PC-9 (cell line): ENCODE data around the gene OSER1. TPM values are rescaled to one million over a fixed set of nuclear protein-coding genes. Genes with fewer than 3 reads are reported as not detected.

ENCODE experiments used
- BruUV-seq: library from RNA; stranded (reverse); fragments of 400-500 nt; replicated peaks from 2 replicates; lab custom pipeline; 2021; lab: Mats Ljungman, UMichigan
- CTCF ChIA-PET: fragments of 300-600 bp; sonication (Branson Sonifier 250); formaldehyde crosslinking; loops from one replicate; lab custom pipeline; 2022; ENCODE audit warnings: antibody characterized with exemption; lab: Charles Lee
- POLR2A ChIA-PET: fragments of 300-600 bp; sonication (Branson Sonifier 250); formaldehyde crosslinking; loops from one replicate; lab custom pipeline; 2022; ENCODE audit warnings: antibody characterized with exemption; ENCODE audit not compliant: unreplicated experiment; lab: Charles Lee
- DNase-seq, 2 experiments: peaks; one replicate each; pipeline versions ENCODE4 v3.0.0 to v3.0.0-alpha.2; 2015 to 2022; ENCODE audit warnings: mixed read lengths in 1 of 2
- H2AFZ ChIP-seq: fragments of 200-600 bp; sonication (generic); 2 replicates; pipeline ENCODE4 v1.8.1; 2017; ENCODE audit warnings: antibody characterized with exemption
- H3F3A ChIP-seq: fragments of 200-600 bp; sonication (generic); 2 replicates; pipeline ENCODE4 v1.8.1; 2017; ENCODE audit warnings: antibody characterized with exemption, mild to moderate bottlenecking, low read depth; ENCODE audit not compliant: insufficient read depth
- H3K27ac ChIP-seq: fragments of 200-600 bp; sonication (generic); 2 replicates; pipeline ENCODE4 v1.6.1; 2016; ENCODE audit warnings: mixed run types
- H3K27me3 ChIP-seq: fragments of 200-600 bp; sonication (generic); 2 replicates; pipeline ENCODE4 v1.6.1; 2016; ENCODE audit warnings: low read depth, mixed run types; ENCODE audit not compliant: insufficient read depth
- H3K36me3 ChIP-seq: fragments of 200-600 bp; sonication (generic); 2 replicates; pipeline ENCODE4 v1.6.1; 2016; ENCODE audit warnings: low read depth, mixed run types
- H3K4me1 ChIP-seq: fragments of 200-600 bp; sonication (generic); replicated peaks from 2 replicates; pipeline ENCODE4 v1.6.1; 2016; ENCODE audit warnings: mixed run types; ENCODE audit not compliant: insufficient read depth
- H3K4me2 ChIP-seq: fragments of 200-600 bp; sonication (generic); 2 replicates; pipeline ENCODE4 v1.6.1; 2017; ENCODE audit warnings: mixed run types
- H3K4me3 ChIP-seq: fragments of 200-600 bp; sonication (generic); 2 replicates; pipeline ENCODE4 v1.6.1; 2016; ENCODE audit warnings: mixed run types
- H3K79me2 ChIP-seq: fragments of 200-600 bp; sonication (generic); 2 replicates; pipeline ENCODE4 v1.6.1; 2017; ENCODE audit warnings: low read depth, mixed run types
- H3K9me2 ChIP-seq: fragments of 200-600 bp; sonication (generic); 2 replicates; pipeline ENCODE4 v1.8.1; 2017; ENCODE audit warnings: mild to moderate bottlenecking; ENCODE audit not compliant: insufficient read depth
- H3K9me3 ChIP-seq: fragments of 200-600 bp; sonication (generic); 2 replicates; pipeline ENCODE4 v1.8.1; 2016; ENCODE audit warnings: low read depth; ENCODE audit not compliant: insufficient read depth
- H4K20me1 ChIP-seq: fragments of 200-600 bp; sonication (generic); 2 replicates; pipeline ENCODE4 v1.8.1; 2017; ENCODE audit not compliant: insufficient read depth
- CTCF ChIP-seq: fragments of 200-600 bp; sonication (generic); conservative IDR thresholded peaks from 2 replicates; pipeline ENCODE4 v1.6.1; 2017; ENCODE audit warnings: mixed run types, antibody characterized with exemption, mild to moderate bottlenecking, moderate library complexity
- EZH2 ChIP-seq: fragments of 200-600 bp; sonication (generic); IDR thresholded peaks from 2 replicates; pipeline ENCODE4 v1.8.0; 2017; ENCODE audit warnings: antibody characterized with exemption, low read depth
- intact Hi-C: fragments of 100-400 bp; cut with micrococcal nuclease; formaldehyde crosslinking; loops from one replicate; pipeline ENCODE4 v1.10.0; 2022; ENCODE audit not compliant: unreplicated experiment
- total RNA-seq: library from RNA; stranded (reverse); gene quantifications from 2 replicates; pipeline ENCODE4 v1.2.3, GENCODE V29; 2021

Gene OSER1
- total RNA-seq, 1 experiment from 2014 or later = 136 TPM

- ChIA-PET POLR2A (no interaction called here), CTCF (interaction anchor here (0.6 to 1.0 kb wide), 2 partner anchors 37 to 105 kb away, joined by 3 to 6 read pairs; no protein-coding TSS in a partner anchor)
- TF ChIP-seq CTCF (peak; percentile 94), EZH2 (no peak)
- peaks cover 21% of the 10 kb centered on the region for H3K79me2 ChIP-seq
- no peak overlapping the region for H2AFZ ChIP-seq
- DNase-seq = peak in 1 of 2 experiments; percentile 65
- BruUV-seq = no TSS peak
- H3K27me3 ChIP-seq = no peaks in the 10 kb centered on the region
- no peak overlapping the region for H3K27ac ChIP-seq
- H3K4me3 ChIP-seq = no peak overlapping the region
- peaks cover 9% of the 10 kb centered on the region for H3K4me1 ChIP-seq
- H3K4me2 ChIP-seq = no peak overlapping the region
- intact Hi-C loops = loop anchor here (5.0 kb wide), 2 partner anchors 467 to 768 kb away; no protein-coding TSS in a partner anchor
- peaks cover 17% of the 10 kb centered on the region; the same call in 1 of the 2 replicates for H3F3A ChIP-seq
- H3K9me3 ChIP-seq = no peaks in the 10 kb centered on the region
- no peaks in the 10 kb centered on the region for H3K36me3 ChIP-seq
- no peaks in the 10 kb centered on the region for H3K9me2 ChIP-seq
- no peaks in the 10 kb centered on the region for H4K20me1 ChIP-seq
Measured at GRCh38 chr20:44215125-44215524, 4.6 kb upstream of the OSER1 start.

GRCh38 chr20:44212792-44213191 is 2.2 kb upstream of the OSER1 start:
- H3K36me3 ChIP-seq = no peaks in the 10 kb centered on the region
- peaks cover 44% of the 10 kb centered on the region for H3K79me2 ChIP-seq
- no peak overlapping the region for H2AFZ ChIP-seq
- peaks cover 23% of the 10 kb centered on the region for H3K4me1 ChIP-seq
- no peaks in the 10 kb centered on the region for H3K9me3 ChIP-seq
- H3F3A ChIP-seq = peaks cover 36% of the 10 kb centered on the region; the same call in 1 of the 2 replicates
- H3K9me2 ChIP-seq = no peaks in the 10 kb centered on the region
- POLR2A ChIA-PET = no interaction called here
- BruUV-seq = no TSS peak
- H4K20me1 ChIP-seq = peaks cover 10% of the 10 kb centered on the region
- no peak overlapping the region for H3K27ac ChIP-seq
- no peak overlapping the region for H3K4me3 ChIP-seq
- no peak for TF ChIP-seq CTCF
- TF ChIP-seq EZH2 = no peak
- DNase-seq = no peak
- H3K27me3 ChIP-seq = no peaks in the 10 kb centered on the region
- peak overlapping the region; percentile 84; the same call in 1 of the 2 replicates for H3K4me2 ChIP-seq
- CTCF ChIA-PET = interaction anchor here (0.6 to 1.2 kb wide), 4 partner anchors 26 to 1289 kb away, joined by 3 to 9 read pairs (median 4); no protein-coding TSS in a partner anchor
- intact Hi-C loops = no loop called here

GRCh38 chr20:44211177-44212039 is 837 bp upstream of the OSER1 start:
- Histone ChIP-seq H3K4me1 (peaks cover 37% of the 10 kb centered on the region), H3K9me2 (no peaks in the 10 kb centered on the region), H3K9me3 (no peaks in the 10 kb centered on the region), H2AFZ (peak overlapping the region; percentile 81), H3K27ac (peak overlapping the region; percentile 73), H3K27me3 (no peaks in the 10 kb centered on the region), H4K20me1 (peaks cover 10% of the 10 kb centered on the region), H3K4me2 (peak overlapping the region; percentile 84), H3F3A (peaks cover 40% of the 10 kb centered on the region; the same call in 1 of the 2 replicates), H3K4me3 (peak overlapping the region; percentile 79), H3K36me3 (peaks cover under 1% of the 10 kb centered on the region; the same call in 1 of the 2 replicates), H3K79me2 (peaks cover 58% of the 10 kb centered on the region)
- intact Hi-C loops = loop anchor here (2.0 kb wide), 1 partner anchor 95 kb away; no protein-coding TSS in a partner anchor
- peak in 1 of 2 experiments; percentile 28 for DNase-seq
- CTCF ChIA-PET = interaction anchor here (0.6 to 1.2 kb wide), 4 partner anchors 22 to 763 kb away, joined by 3 to 4 read pairs (median 4); no protein-coding TSS in a partner anchor
- TF ChIP-seq EZH2 = no peak
- no peak for TF ChIP-seq CTCF
- BruUV-seq = TSS peak; percentile 90
- POLR2A ChIA-PET = interaction anchor here (0.6 to 0.7 kb wide), 4 partner anchors 14 to 700 kb away, joined by 3 to 6 read pairs (median 4); no protein-coding TSS in a partner anchor
